Bronchial epithelial cell (primary cell): Measurements from ENCODE around the gene PRPF38B. TPM values are rescaled to one million over a fixed set of nuclear protein-coding genes. Genes with fewer than 3 reads are reported as not detected.

ENCODE experiments used
- DNase-seq: peaks from one replicate; pipeline ENCODE4 v3.0.0-alpha.2; 2010; ENCODE audit warnings: low read depth
- FAIRE-seq: peaks from 2 replicates; lab custom pipeline; 2011; peaks lifted over from hg19 to GRCh38; lab: Jason Lieb, UNC
- H3K27me3 ChIP-seq: 2 replicates; pipeline ENCODE4 v1.5.1; 2011; ENCODE audit warnings: low read length; ENCODE audit not compliant: control insufficient read depth, insufficient read depth
- H3K36me3 ChIP-seq: 2 replicates; pipeline ENCODE4 v1.5.1; 2011; ENCODE audit warnings: low read length; ENCODE audit not compliant: control insufficient read depth, insufficient read depth
- H3K4me3 ChIP-seq: 2 replicates; pipeline ENCODE4 v1.5.1; 2011; ENCODE audit warnings: mild to moderate bottlenecking, low read depth, low read length, control low read depth
- CTCF ChIP-seq: IDR thresholded peaks from 2 replicates; pipeline ENCODE4 v1.5.1; 2011; ENCODE audit warnings: mild to moderate bottlenecking, moderate library complexity, low read length, control low read depth, inconsistent platforms; ENCODE audit not compliant: insufficient read depth, severe bottlenecking
- total RNA-seq: library from RNA; depleted of rRNA; stranded (reverse); fragments of >200 nt; gene quantifications from 2 replicates; pipeline ENCODE4 v1.2.1, GENCODE V29; 2014

Gene PRPF38B
- total RNA-seq, 1 donor from 2014 or later = 11.3 TPM

GRCh38 chr1:108686614-108687313 lies 5.3 kb upstream of the PRPF38B start:
- H3K36me3 ChIP-seq = no peaks in the 10 kb centered on the region
- FAIRE-seq (no peak), DNase-seq (no peak)
- no peak for TF ChIP-seq CTCF
- no peaks in the 10 kb centered on the region for H3K27me3 ChIP-seq
- H3K4me3 ChIP-seq = no peak overlapping the region

- TF ChIP-seq CTCF = no peak
- FAIRE-seq = no peak
- no peaks in the 10 kb centered on the region for H3K27me3 ChIP-seq
- H3K36me3 ChIP-seq = peaks cover 1% of the 10 kb centered on the region
- DNase-seq = peak; percentile 6
- H3K4me3 ChIP-seq = peak overlapping the region; percentile 71
These were observed 775 bp upstream of the PRPF38B start for GRCh38 chr1:108691128-108691941.

DNA sequence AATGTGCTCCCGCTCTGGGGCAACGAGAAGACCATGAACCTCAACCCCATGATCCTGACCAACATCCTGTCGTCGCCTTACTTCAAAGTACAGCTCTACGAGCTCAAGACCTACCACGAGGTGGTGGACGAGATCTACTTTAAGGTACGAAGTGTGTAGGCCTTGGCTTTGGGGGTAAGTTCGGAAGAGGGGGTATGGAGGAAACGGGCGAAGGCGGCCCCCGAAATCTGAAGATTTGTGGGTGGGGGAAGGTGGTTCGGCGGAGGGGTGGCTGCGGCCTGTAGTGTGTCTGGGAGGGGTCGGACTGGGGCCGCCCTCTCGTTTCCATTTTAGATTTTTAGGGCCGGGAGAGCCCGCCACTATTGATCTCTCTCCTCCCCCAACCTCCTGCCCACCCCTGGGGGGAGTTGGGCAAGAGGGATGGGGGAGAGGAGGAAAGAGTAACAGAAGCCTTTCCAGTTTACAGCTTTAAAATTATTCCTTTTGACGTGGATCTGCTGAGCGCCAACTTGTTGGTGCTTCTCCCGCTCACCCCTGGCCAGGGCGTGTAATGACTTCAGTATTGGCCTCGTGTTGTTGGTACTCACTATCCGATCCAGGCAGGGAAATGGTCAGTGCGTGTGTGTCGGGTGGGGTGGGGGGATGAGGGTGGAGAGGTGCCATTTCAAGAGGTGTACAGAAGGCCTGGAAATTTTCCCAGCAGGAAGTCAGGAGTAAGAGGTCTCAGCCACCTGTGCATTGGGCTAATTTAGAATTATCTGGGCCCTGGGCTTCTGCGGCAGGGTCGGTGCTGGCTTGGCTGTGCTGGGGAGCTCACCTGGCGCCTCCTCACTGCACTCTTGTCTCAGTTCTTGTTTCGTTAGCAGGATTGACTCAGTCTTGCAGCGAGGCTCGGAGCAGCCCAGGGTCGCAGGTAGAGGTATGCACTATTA lies 880 bp downstream of the PRPF38B start:
- FAIRE-seq (no peak), DNase-seq (peak; percentile 70)
- TF ChIP-seq CTCF = peak; percentile 50
- Histone ChIP-seq H3K36me3 (peaks cover 7% of the 10 kb centered on the region), H3K4me3 (peak overlapping the region; percentile 71), H3K27me3 (no peaks in the 10 kb centered on the region)

DNA sequence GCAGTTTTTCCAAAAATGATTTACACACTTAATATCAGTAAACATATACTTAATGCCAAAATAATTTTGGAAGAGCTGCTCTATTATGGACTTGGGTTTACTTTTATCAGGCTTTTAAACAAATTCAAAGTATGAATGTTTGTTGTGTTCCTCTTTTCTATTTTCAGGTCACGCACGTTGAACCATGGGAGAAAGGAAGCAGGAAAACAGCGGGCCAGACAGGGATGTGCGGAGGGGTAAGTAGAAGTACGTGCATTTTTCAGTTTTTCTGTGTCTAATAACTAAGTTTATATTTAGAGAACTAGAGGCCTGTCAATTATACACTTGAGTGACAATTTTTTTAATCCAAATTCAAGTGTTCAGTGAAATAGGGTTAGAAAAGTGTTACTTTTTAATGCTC lies 3.4 kb downstream of the PRPF38B start:
- no peak for TF ChIP-seq CTCF
- DNase-seq (no peak), FAIRE-seq (no peak)
- H3K27me3 ChIP-seq = no peaks in the 10 kb centered on the region
- H3K36me3 ChIP-seq = peaks cover 14% of the 10 kb centered on the region
- H3K4me3 ChIP-seq = no peak overlapping the region

DNA sequence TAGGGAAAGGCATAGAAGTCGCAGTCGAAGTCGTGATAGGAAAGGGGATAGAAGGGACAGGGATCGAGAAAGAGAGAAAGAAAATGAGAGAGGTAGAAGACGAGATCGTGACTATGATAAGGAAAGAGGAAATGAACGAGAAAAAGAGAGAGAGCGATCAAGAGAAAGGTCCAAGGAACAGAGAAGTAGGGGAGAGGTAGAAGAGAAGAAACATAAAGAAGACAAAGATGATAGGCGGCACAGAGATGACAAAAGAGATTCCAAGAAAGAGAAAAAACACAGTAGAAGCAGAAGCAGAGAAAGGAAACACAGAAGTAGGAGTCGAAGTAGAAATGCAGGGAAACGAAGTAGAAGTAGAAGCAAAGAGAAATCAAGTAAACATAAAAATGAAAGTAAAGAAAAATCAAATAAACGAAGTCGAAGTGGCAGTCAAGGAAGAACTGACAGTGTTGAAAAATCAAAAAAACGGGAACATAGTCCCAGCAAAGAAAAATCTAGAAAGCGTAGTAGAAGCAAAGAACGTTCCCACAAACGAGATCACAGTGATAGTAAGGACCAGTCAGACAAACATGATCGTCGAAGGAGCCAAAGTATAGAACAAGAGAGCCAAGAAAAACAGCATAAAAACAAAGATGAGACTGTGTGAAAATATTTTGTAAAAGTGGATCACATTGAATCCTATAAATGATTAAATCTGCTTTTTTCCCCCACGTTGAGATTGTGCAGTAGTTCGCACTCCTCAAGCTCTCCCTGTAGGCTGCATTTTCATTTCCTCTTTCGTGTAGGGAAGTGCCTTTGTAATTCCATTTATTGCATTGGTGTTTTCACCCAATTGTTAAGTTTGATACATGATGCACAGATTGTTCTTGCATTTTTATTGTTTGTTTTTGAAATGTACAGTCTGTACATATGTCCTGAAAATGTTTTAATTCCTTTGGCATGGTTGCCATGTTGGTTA lies 7.5 kb downstream of the PRPF38B start:
- no peak for FAIRE-seq
- no peak for DNase-seq
- H3K36me3 ChIP-seq = peaks cover 14% of the 10 kb centered on the region

More for the DNA sequence above, 7.5 kb downstream of the PRPF38B start:
- H3K27me3 ChIP-seq = no peaks in the 10 kb centered on the region
- no peak for TF ChIP-seq CTCF
- H3K4me3 ChIP-seq = no peak overlapping the region
